HUES64 (cell line): ENCODE results near the gene NLRP7.

ENCODE experiments used
- H3K27ac ChIP-seq: 2 replicates; pipeline ENCODE4 v1.7.0; 2013; ENCODE audit warnings: low read depth, low read length, inconsistent platforms
- H3K27me3 ChIP-seq: 2 replicates; pipeline ENCODE4 v1.6.1; 2013; ENCODE audit warnings: mild to moderate bottlenecking, low read length; ENCODE audit not compliant: insufficient read depth
- H3K36me3 ChIP-seq: 2 replicates; pipeline ENCODE4 v1.6.1; 2013; ENCODE audit warnings: mild to moderate bottlenecking, low read length; ENCODE audit not compliant: insufficient read depth
- H3K4me1 ChIP-seq: 2 replicates; pipeline ENCODE4 v1.6.1; 2013; ENCODE audit warnings: mild to moderate bottlenecking, low read length, moderate library complexity; ENCODE audit not compliant: insufficient read depth
- H3K4me3 ChIP-seq: 2 replicates; pipeline ENCODE4 v1.5.1; 2013; ENCODE audit warnings: mild to moderate bottlenecking, low read length, moderate library complexity
- H3K9ac ChIP-seq: 2 replicates; pipeline ENCODE4 v1.6.1; 2013; ENCODE audit warnings: mild to moderate bottlenecking, low read depth, low read length
- H3K9me3 ChIP-seq: 2 replicates; pipeline ENCODE4 v1.6.1; 2013; ENCODE audit warnings: low read depth, low read length; ENCODE audit not compliant: insufficient read depth
- WGBS: fragments of 150-250, 120-280 bp; methylation state at CpG from one replicate; pipeline ENCODE4 v1.1.7; 2013; ENCODE audit warnings: missing lambda C conversion rate; 5-methylcytosine and 5-hydroxymethylcytosine counted together

NLRP7 gene

DNA sequence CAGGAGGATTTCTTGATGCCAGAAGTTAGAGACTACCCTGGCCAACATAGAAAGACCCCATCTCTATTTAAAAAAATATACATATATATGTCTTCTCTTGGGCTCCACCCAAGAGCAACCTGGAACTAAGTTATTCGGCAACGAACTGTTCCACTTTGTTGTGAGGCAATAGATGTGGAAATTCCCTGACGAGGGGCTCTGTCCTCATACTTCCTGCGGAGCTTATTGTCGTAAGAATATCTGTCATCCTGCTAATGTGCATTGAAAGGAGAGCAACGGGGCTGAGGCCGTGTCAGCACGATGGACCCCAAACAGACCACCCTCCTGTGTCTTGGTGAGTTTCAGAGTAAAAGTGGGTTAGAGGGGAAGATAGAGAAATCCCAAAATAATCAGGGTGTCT, 73.3 kb downstream of the NLRP7 start, which contains the start of gene FCAR:
Gene FCAR (plus strand): TSS at position 246 of the 400 bp plus-strand sequence. CDS start 55 bp downstream, at position 301.
- Histone ChIP-seq H3K27ac (no peak within 1 kb of the TSS), H3K36me3 (no peaks in the 10 kb centered on the region), H3K4me1 (no peaks in the 10 kb centered on the region), H3K4me3 (no peak within 1 kb of the TSS), H3K27me3 (no peaks in the 10 kb centered on the region; the same call in 1 of the 2 replicates), H3K9ac (no peak within 1 kb of the TSS), H3K9me3 (no peaks in the 10 kb centered on the region)
- 77% methylated on average over 8 of the region's 8 CpGs for WGBS
